MCF 10A (cell line): ENCODE measurements around the gene LAIR2. TPM values are rescaled to one million over a fixed set of nuclear protein-coding genes. Genes with fewer than 3 reads are reported as not detected.
"Not testable (repeated sequence)": the region's sequence is repeated elsewhere in the genome, so short reads cannot be mapped to it uniquely, and the experiment has no call there.

Source experiments
- BruUV-seq: library from RNA; stranded (reverse); fragments of 400-500 nt; replicated peaks from 2 replicates; lab custom pipeline; 2021; lab: Mats Ljungman, UMichigan
- CTCF ChIA-PET: fragments of 300-600 bp; sonication (Branson Sonifier 250); formaldehyde crosslinking; extraction: SDS; loops from one replicate; lab custom pipeline; 2021; ENCODE audit warnings: antibody characterized with exemption, inconsistent platforms; lab: Yijun Ruan, JAX
- POLR2A ChIA-PET: fragments of 300-600, 350-650 bp; sonication (Branson Sonifier 250); formaldehyde crosslinking; extraction: SDS; loops from one replicate; lab custom pipeline; 2020; ENCODE audit warnings: antibody characterized with exemption, inconsistent platforms; lab: Yijun Ruan, JAX
- DNase-seq: peaks from one replicate; pipeline ENCODE4 v3.0.0-alpha.2; 2018; ENCODE audit not compliant: unreplicated experiment
- H3K27ac Mint-ChIP-seq: one replicate; pipeline ENCODE4 v1.8.0; 2022; ENCODE audit warnings: mild to moderate bottlenecking, low read depth, mixed read lengths; ENCODE audit not compliant: unreplicated experiment
- H3K27me3 Mint-ChIP-seq: one replicate; pipeline ENCODE4 v1.8.0; 2022; ENCODE audit warnings: mixed read lengths; ENCODE audit not compliant: insufficient read depth, unreplicated experiment
- H3K36me3 Mint-ChIP-seq: one replicate; pipeline ENCODE4 v1.8.0; 2022; ENCODE audit warnings: mild to moderate bottlenecking, moderate library complexity, mixed read lengths; ENCODE audit not compliant: insufficient read depth, unreplicated experiment
- H3K4me1 Mint-ChIP-seq: one replicate; pipeline ENCODE4 v1.8.0; 2022; ENCODE audit warnings: mixed read lengths; ENCODE audit not compliant: insufficient read depth, unreplicated experiment
- H3K4me3 Mint-ChIP-seq: one replicate; pipeline ENCODE4 v1.8.0; 2022; ENCODE audit warnings: mild to moderate bottlenecking, moderate library complexity, mixed read lengths; ENCODE audit not compliant: unreplicated experiment
- H3K9me3 Mint-ChIP-seq: one replicate; pipeline ENCODE4 v1.8.0; 2022; ENCODE audit warnings: mixed read lengths; ENCODE audit not compliant: unreplicated experiment
- CTCF ChIP-seq: fragments of 200-600 bp; IDR thresholded peaks from one replicate; pipeline ENCODE4 v1.8.0; 2022; ENCODE audit warnings: antibody characterized with exemption, mild to moderate bottlenecking; ENCODE audit not compliant: unreplicated experiment
- intact Hi-C: fragments of 100-400 bp; cut with micrococcal nuclease; formaldehyde crosslinking; loops from 2 replicates; pipeline ENCODE4 v1.14.1; 2022
- total RNA-seq: library from RNA; stranded (reverse); gene quantifications from 2 replicates; pipeline ENCODE4 v1.2.3, GENCODE V29; 2022

Gene LAIR2
- total RNA-seq, 1 experiment from 2014 or later, result not detected

GRCh38 chr19:54464630-54465425 is 37.8 kb upstream of the LAIR2 start:
- H3K4me3 Mint-ChIP-seq, result peak overlapping the region; percentile 84
- DNase-seq, result peak; percentile 89
- no TSS peak for BruUV-seq
- intact Hi-C loops, result loop anchor here (5.0 kb wide), 1 partner anchor 1677 kb away; the partner anchor contains the start of gene ZNF444
- peak overlapping the region; percentile 99 for H3K27ac Mint-ChIP-seq
- no peaks in the 10 kb centered on the region for H3K9me3 Mint-ChIP-seq
- POLR2A ChIA-PET, result no interaction called here
- H3K27me3 Mint-ChIP-seq, result peaks cover 7% of the 10 kb centered on the region
- H3K36me3 Mint-ChIP-seq, result peaks cover 31% of the 10 kb centered on the region
- CTCF ChIA-PET, result no interaction called here
- TF ChIP-seq CTCF, result no peak
- H3K4me1 Mint-ChIP-seq, result peaks cover 6% of the 10 kb centered on the region

GRCh38 chr19:54465426-54466109 is 37.1 kb upstream of the LAIR2 start:
- intact Hi-C loops, result no loop called here
- TF ChIP-seq CTCF, result no peak

GRCh38 chr19:54466110-54466480 is 36.5 kb upstream of the LAIR2 start:
- intact Hi-C loops, H3K9me3 Mint-ChIP-seq, DNase-seq, BruUV-seq, H3K27ac Mint-ChIP-seq: not testable (repeated sequence)
- ChIA-PET CTCF (interaction anchor here (0.7 to 0.8 kb wide), 2 partner anchors 12 to 27 kb away, joined by 3 read pairs; no protein-coding TSS in a partner anchor), POLR2A (interaction anchor here (0.9 kb wide), 1 partner anchor 17 kb away, joined by 6 read pairs; the partner anchor contains the start of gene LENG8)
- peak overlapping the region; percentile 36 for H3K4me3 Mint-ChIP-seq
- peaks cover 12% of the 10 kb centered on the region for H3K4me1 Mint-ChIP-seq
- H3K27me3 Mint-ChIP-seq, result peaks cover 20% of the 10 kb centered on the region
- peaks cover 24% of the 10 kb centered on the region for H3K36me3 Mint-ChIP-seq

More at GRCh38 chr19:54465426-54466109, 37.1 kb upstream of the LAIR2 start:
- POLR2A ChIA-PET, result interaction anchor here (0.9 kb wide), 1 partner anchor 17 kb away, joined by 6 read pairs; the partner anchor contains the start of gene LENG8
- peaks cover 15% of the 10 kb centered on the region for H3K27me3 Mint-ChIP-seq
- no peak for DNase-seq
- no TSS peak for BruUV-seq
- peak overlapping the region; percentile 36 for H3K4me3 Mint-ChIP-seq
- H3K4me1 Mint-ChIP-seq, result peaks cover 11% of the 10 kb centered on the region
- peaks cover 29% of the 10 kb centered on the region for H3K36me3 Mint-ChIP-seq
- H3K9me3 Mint-ChIP-seq, result no peaks in the 10 kb centered on the region
- H3K27ac Mint-ChIP-seq, result no peak overlapping the region
- CTCF ChIA-PET, result interaction anchor here (0.7 to 0.8 kb wide), 2 partner anchors 12 to 27 kb away, joined by 3 read pairs; no protein-coding TSS in a partner anchor

- ChIA-PET CTCF (interaction anchor here (0.6 to 2.7 kb wide), 5 partner anchors 9 to 676 kb away, joined by 3 to 11 read pairs (median 6); no protein-coding TSS in a partner anchor), POLR2A (interaction anchor here (0.7 to 2.2 kb wide), 2 partner anchors 21 kb away, joined by 5 to 6 read pairs; partner anchors contain the start of gene LENG8)
- Mint-ChIP-seq H3K27me3 (peaks cover 21% of the 10 kb centered on the region), H3K9me3 (no peaks in the 10 kb centered on the region), H3K4me3 (no peak overlapping the region), H3K27ac (no peak overlapping the region), H3K36me3 (no peaks in the 10 kb centered on the region), H3K4me1 (peaks cover 18% of the 10 kb centered on the region)
- intact Hi-C loops, result no loop called here
- TF ChIP-seq CTCF, result no peak
- no TSS peak for BruUV-seq
- DNase-seq, result no peak
Measured at GRCh38 chr19:54469496-54469934, 33.1 kb upstream of the LAIR2 start.
